ENCODE measurements around the gene SORCS2. TPM values are rescaled to one million over a fixed set of nuclear protein-coding genes. Genes with fewer than 3 reads are reported as not detected.
A peak's percentile ranks its signal among the peaks of the same experiment; 100 is the strongest.

Gene SORCS2
- total RNA-seq, 4 donors from 2014 or later, result 0.07 to 1.2 (median 0.11) TPM

GRCh38 chr4:7179158-7179557 is 13.2 kb upstream of the SORCS2 start:
- ATAC-seq (no peak), DNase-seq (no peak)
- no peaks in the 10 kb centered on the region for H3K36me3 ChIP-seq
- in situ Hi-C loops (cut with MboI; ENCODE audit: low sequenced_read_pairs in 4 of 4) (loop anchor here in 2 of 4 donors (25.0 kb wide), 1 partner anchor 533 kb away; no protein-coding TSS in a partner anchor), intact Hi-C loops (cut with DNase I; ENCODE audit: low total_unique reads) (no loop called here)
- H3K4me1 ChIP-seq, result no peaks in the 10 kb centered on the region
- H3K27me3 ChIP-seq, result no peaks in the 10 kb centered on the region
- peak overlapping the region in 1 of 4 donors; percentile 26 for H3K4me3 ChIP-seq
- no peak overlapping the region for H3K27ac ChIP-seq
- TF ChIP-seq POLR2A (IDR thresholded peaks at IDR 0.05) (no peak), CTCF (IDR thresholded peaks at IDR 0.05 in 4 of 5, conservative IDR thresholded peaks at IDR 0.05 in 1 of 5) (no peak)
- peaks cover 0 to 10% (median 2%) of the 10 kb centered on the region in 3 donors for H3K9me3 ChIP-seq

- TF ChIP-seq POLR2A (IDR thresholded peaks at IDR 0.05) (no peak), CTCF (IDR thresholded peaks at IDR 0.05 in 4 of 5, conservative IDR thresholded peaks at IDR 0.05 in 1 of 5) (no peak)
- Histone ChIP-seq H3K4me3 (no peak overlapping the region), H3K4me1 (no peaks in the 10 kb centered on the region), H3K27ac (no peak overlapping the region), H3K27me3 (no peaks in the 10 kb centered on the region), H3K36me3 (no peaks in the 10 kb centered on the region), H3K9me3 (peaks cover 0 to 10% (median 2%) of the 10 kb centered on the region in 3 donors)
- ATAC-seq (no peak), DNase-seq (no peak)
- intact Hi-C loops (cut with DNase I; ENCODE audit: low total_unique reads) (no loop called here), in situ Hi-C loops (cut with MboI; ENCODE audit: low sequenced_read_pairs in 4 of 4) (loop anchor here in 3 of 4 donors (10.0 to 25.0 kb wide), 2 partner anchors 531 to 544 kb away; no protein-coding TSS in a partner anchor)
Measured at GRCh38 chr4:7180938-7181337, 11.4 kb upstream of the SORCS2 start.

GRCh38 chr4:7182616-7183015 is 9.7 kb upstream of the SORCS2 start:
- H3K4me3 ChIP-seq, result no peak overlapping the region
- H3K9me3 ChIP-seq, result peaks cover 0 to 10% (median 2%) of the 10 kb centered on the region in 3 donors
- no peak overlapping the region for H3K27ac ChIP-seq
- peaks cover 0 to 5% (median 0%) of the 10 kb centered on the region in 3 donors for H3K27me3 ChIP-seq
- H3K36me3 ChIP-seq, result no peaks in the 10 kb centered on the region
- DNase-seq (no peak), ATAC-seq (no peak)
- in situ Hi-C loops (cut with MboI; ENCODE audit: low sequenced_read_pairs in 4 of 4) (loop anchor here in 3 of 4 donors (10.0 to 25.0 kb wide), 2 partner anchors 530 to 542 kb away; no protein-coding TSS in a partner anchor), intact Hi-C loops (cut with DNase I; ENCODE audit: low total_unique reads) (no loop called here)
- TF ChIP-seq POLR2A (IDR thresholded peaks at IDR 0.05), result no peak
- TF ChIP-seq CTCF (IDR thresholded peaks at IDR 0.05 in 4 of 5, conservative IDR thresholded peaks at IDR 0.05 in 1 of 5), result no peak
- H3K4me1 ChIP-seq, result no peaks in the 10 kb centered on the region

- TF ChIP-seq CTCF (IDR thresholded peaks at IDR 0.05 in 4 of 5, conservative IDR thresholded peaks at IDR 0.05 in 1 of 5) (no peak), POLR2A (IDR thresholded peaks at IDR 0.05) (no peak)
- Histone ChIP-seq H3K4me3 (no peak overlapping the region), H3K36me3 (no peaks in the 10 kb centered on the region), H3K9me3 (peaks cover 0 to 10% (median 2%) of the 10 kb centered on the region in 3 donors), H3K4me1 (no peaks in the 10 kb centered on the region), H3K27ac (no peak overlapping the region), H3K27me3 (peaks cover 0 to 10% (median 0%) of the 10 kb centered on the region in 3 donors)
- DNase-seq (no peak), ATAC-seq (no peak)
- intact Hi-C loops (cut with DNase I; ENCODE audit: low total_unique reads) (no loop called here), in situ Hi-C loops (cut with MboI; ENCODE audit: low sequenced_read_pairs in 4 of 4) (loop anchor here in 3 of 4 donors (10.0 to 25.0 kb wide), 2 partner anchors 529 to 542 kb away; no protein-coding TSS in a partner anchor)
Measured at GRCh38 chr4:7183161-7183560, 9.2 kb upstream of the SORCS2 start.

Data from gastrocnemius medialis (tissue), 4 donors.